LNCAP (cell line): ENCODE measurements around the gene CLCN6.

Source experiments
- CTCF ChIP-seq: fragments of 450-650 bp; IDR thresholded peaks from 2 replicates; pipeline ENCODE4 v1.5.1; 2017; ENCODE audit warnings: mild to moderate bottlenecking

CLCN6 gene

GRCh38 chr1:11780380-11781147 lies 25.4 kb upstream of the CLCN6 start:
- TF ChIP-seq CTCF = no peak

- no peak for TF ChIP-seq CTCF
Measured at GRCh38 chr1:11781297-11781696, 24.7 kb upstream of the CLCN6 start.

GRCh38 chr1:11782127-11782708 lies 23.8 kb upstream of the CLCN6 start:
- TF ChIP-seq CTCF = no peak

GRCh38 chr1:11783556-11783955 lies 22.4 kb upstream of the CLCN6 start:
- no peak for TF ChIP-seq CTCF

- TF ChIP-seq CTCF = no peak
Measured at GRCh38 chr1:11784256-11784992, 21.6 kb upstream of the CLCN6 start.

GRCh38 chr1:11784993-11785769 lies 20.8 kb upstream of the CLCN6 start:
- TF ChIP-seq CTCF = peak; percentile 97

- no peak for TF ChIP-seq CTCF
Measured at GRCh38 chr1:11786168-11786567, 19.8 kb upstream of the CLCN6 start.
